HepG2 (cell line): ENCODE data around the gene YY1. TPM values are rescaled to one million over a fixed set of nuclear protein-coding genes. Genes with fewer than 3 reads are reported as not detected.

ENCODE experiments used
- ATAC-seq: fragments of 200-7000 bp; cut with Tn5 transposase; 3 replicates; pipeline ENCODE4 v1.9.1; 2020; ENCODE audit warnings: mild to moderate bottlenecking, moderate library complexity
- BruUV-seq: library from RNA; stranded (reverse); fragments of 400-500 nt; replicated peaks from 2 replicates; lab custom pipeline; 2021; lab: Mats Ljungman, UMichigan
- CTCF ChIA-PET: fragments of 300-600 bp; formaldehyde crosslinking; extraction: SDS; loops from one replicate; lab custom pipeline; 2021; ENCODE audit warnings: low total read pairs, inconsistent platforms, low intra/inter-chr PET ratio; lab: Yijun Ruan, JAX
- POLR2A ChIA-PET: fragments of 350-600 bp; sonication (Branson Sonifier 250); formaldehyde crosslinking; loops from one replicate; lab custom pipeline; 2020; ENCODE audit warnings: antibody characterized with exemption, inconsistent platforms; lab: Yijun Ruan, JAX
- DNase-seq: peaks from one replicate; pipeline ENCODE4 v3.0.0-alpha.2; 2015; ENCODE audit warnings: low spot score
- FAIRE-seq: peaks from 3 replicates; lab custom pipeline; 2011; peaks lifted over from hg19 to GRCh38; lab: Jason Lieb, UNC
- H2AFZ ChIP-seq: one replicate; pipeline ENCODE4 v1.6.1; 2011; ENCODE audit warnings: low read length, inconsistent platforms
- H3K27ac ChIP-seq: fragments of 300-600 bp; 3 replicates; pipeline ENCODE4 v1.8.0; 2011; ENCODE audit warnings: mixed run types, mild to moderate bottlenecking, mixed read lengths, low read length, inconsistent platforms; ENCODE audit not compliant: insufficient read depth; ENCODE audit errors: extremely low read length
- H3K27me3 ChIP-seq, 2 experiments: fragments of 200-600 bp in 1 of 2; 2 replicates in 1 of 2; 3 replicates in 1 of 2; pipeline versions ENCODE4 v1.6.0 to v1.8.0; 2011; ENCODE audit warnings: low read length in 2 of 2, mild to moderate bottlenecking in 2 of 2, moderate library complexity in 2 of 2, inconsistent platforms in 1 of 2; ENCODE audit not compliant: insufficient read depth in 2 of 2, control insufficient read depth in 1 of 2
- H3K36me3 ChIP-seq, 2 experiments: fragments of 200-600 bp in 1 of 2; replicated peaks in 1 of 2; 2 replicates in 1 of 2; 3 replicates in 1 of 2; pipeline versions ENCODE4 v1.5.1 to v1.8.0; 2011; ENCODE audit warnings: low read length in 2 of 2, inconsistent platforms in 1 of 2; ENCODE audit not compliant: insufficient read depth in 2 of 2, control insufficient read depth in 1 of 2
- H3K4me1 ChIP-seq: 2 replicates; pipeline ENCODE4 v1.5.1; 2012; ENCODE audit warnings: low read length, inconsistent platforms; ENCODE audit not compliant: insufficient read depth
- H3K4me2 ChIP-seq: 2 replicates; pipeline ENCODE4 v1.6.0; 2011; ENCODE audit warnings: low read depth, low read length, inconsistent platforms
- H3K4me3 ChIP-seq, 3 experiments: fragments of 200-600 bp in 1 of 3; sonication (generic), shearing (Covaris generic) in 1 of 3; replicated peaks in 1 of 3; 2 replicates each; pipeline ENCODE4 v1.5.1; 2011 to 2016; ENCODE audit warnings: low read length in 3 of 3, inconsistent platforms in 2 of 3, low read depth in 2 of 3, mild to moderate bottlenecking in 2 of 3, control low read depth in 1 of 3, mixed read lengths in 1 of 3; ENCODE audit not compliant: insufficient read depth in 1 of 3
- H3K79me2 ChIP-seq: one replicate; pipeline ENCODE4 v1.6.1; 2011; ENCODE audit warnings: low read length, inconsistent platforms; ENCODE audit not compliant: insufficient read depth
- H3K9ac ChIP-seq: 2 replicates; pipeline ENCODE4 v1.6.0; 2011; ENCODE audit warnings: mild to moderate bottlenecking, low read depth, low read length, inconsistent platforms; ENCODE audit not compliant: insufficient read depth
- H3K9me3 ChIP-seq: 2 replicates; pipeline ENCODE4 v1.5.1; 2012; ENCODE audit warnings: mild to moderate bottlenecking, low read length
- H4K20me1 ChIP-seq: 2 replicates; pipeline ENCODE4 v1.6.0; 2011; ENCODE audit warnings: inconsistent platforms, mild to moderate bottlenecking, low read length, moderate library complexity; ENCODE audit not compliant: insufficient read depth
- ARNT ChIP-seq: fragments of 450-650 bp; IDR thresholded peaks from 2 replicates; pipeline ENCODE4 v1.6.1; 2017
- DMAP1 ChIP-seq: IDR thresholded peaks from 2 replicates; pipeline ENCODE4 v1.6.1; 2016
- GATAD1 ChIP-seq: IDR thresholded peaks from 2 replicates; pipeline ENCODE4 v1.6.1; 2016; ENCODE audit warnings: missing genetic modification reagents, missing compliant biosample characterization
- HNRNPH1 ChIP-seq: fragments of 200-400 bp; formaldehyde crosslinking; optimal IDR thresholded peaks from 2 replicates; pipeline ENCODE3; 2017; ENCODE audit warnings: mild to moderate bottlenecking, low read depth, low read length
- HNRNPL ChIP-seq: fragments of 200-400 bp; formaldehyde crosslinking; IDR thresholded peaks from 2 replicates; pipeline ENCODE4 v1.6.1; 2017; ENCODE audit warnings: mild to moderate bottlenecking, low read depth, low read length
- JDP2 ChIP-seq: sonication (generic); formaldehyde crosslinking; IDR thresholded peaks from 2 replicates; pipeline ENCODE4 v1.8.1; 2022; ENCODE audit warnings: missing genetic modification reagents, borderline replicate concordance
- MAF1 ChIP-seq: sonication (generic); formaldehyde crosslinking; IDR thresholded peaks from 2 replicates; pipeline ENCODE4 v1.5.0; 2020; ENCODE audit warnings: missing genetic modification reagents, borderline replicate concordance
- PHF20 ChIP-seq: sonication (generic); formaldehyde crosslinking; IDR thresholded peaks from 2 replicates; pipeline ENCODE4 v1.5.0; 2020; ENCODE audit warnings: mild to moderate bottlenecking, missing genetic modification reagents
- POLR2A ChIP-seq, 2 experiments: IDR thresholded peaks; 2 replicates each; pipeline ENCODE4 v1.6.1; 2011; ENCODE audit warnings: low read depth in 2 of 2, low read length in 2 of 2, mild to moderate bottlenecking in 1 of 2, moderate library complexity in 1 of 2; ENCODE audit not compliant: insufficient read depth in 1 of 2
- RFXAP ChIP-seq: sonication (generic); formaldehyde crosslinking; IDR thresholded peaks from 2 replicates; pipeline ENCODE4 v1.4.0; 2020; ENCODE audit warnings: missing genetic modification reagents, borderline replicate concordance
- TCF7 ChIP-seq: sonication (generic); IDR thresholded peaks from 2 replicates; pipeline ENCODE4 v1.6.1; 2016; ENCODE audit warnings: antibody characterized with exemption, low read depth
- ZIK1 ChIP-seq: sonication (generic); formaldehyde crosslinking; IDR thresholded peaks from 2 replicates; pipeline ENCODE4 v1.5.0; 2020; ENCODE audit warnings: mild to moderate bottlenecking, low read depth, missing genetic modification reagents, borderline replicate concordance
- ZNF263 ChIP-seq: sonication (generic); formaldehyde crosslinking; IDR thresholded peaks from 2 replicates; pipeline ENCODE4 v1.4.0; 2020; ENCODE audit warnings: missing genetic modification reagents
- WGBS: methylation state at CpG from one replicate; pipeline ENCODE4 v1.1.6; 2017; ENCODE audit warnings: low lambda C conversion rate; 5-methylcytosine and 5-hydroxymethylcytosine counted together
- in situ Hi-C: cut with HindIII; loops from 2 replicates; pipeline ENCODE4 v1.10.0; 2017; ENCODE audit warnings: low pct_unique_long_range_greater_than_20kb; ENCODE audit not compliant: extremely low pct_ligation_motif_present
- intact Hi-C: fragments of 100-400 bp; cut with micrococcal nuclease; formaldehyde crosslinking; loops from one replicate; pipeline ENCODE4 v1.10.0; 2022; ENCODE audit not compliant: unreplicated experiment
- polyA plus RNA-seq, 8 experiments: library from polyadenylated mRNA; depleted of rRNA in 3 of 8; stranded (reverse) in 7 of 8; unstranded in 1 of 8; fragments of >200 nt; fragmentation: Illumina TruSeq in 4 of 8; extraction: Trizol in 4 of 8; gene quantifications; 2 replicates each; pipeline versions ENCODE4 v1.2.1 to v1.2.3, GENCODE V29; 2011 to 2016; ENCODE audit warnings: low read depth in 4 of 8, missing spikeins in 1 of 8, mixed read lengths in 1 of 8; ENCODE audit not compliant: insufficient read depth in 1 of 8
- total RNA-seq, 5 experiments: library from RNA; depleted of rRNA; stranded (reverse); fragments of >200 nt; fragmentation: Illumina TruSeq; extraction: Trizol; gene quantifications; 2 replicates each; pipeline ENCODE4 v1.2.3, GENCODE V29; 2016; ENCODE audit warnings: low read depth in 1 of 5
- TF ChIP-seq, protein P1 (sequence below): sonication (generic); formaldehyde crosslinking; IDR thresholded peaks from 2 replicates; pipeline ENCODE4 v1.5.0; 2020; ENCODE audit warnings: missing genetic modification reagents
- TF ChIP-seq, protein P2 (sequence below): sonication (generic); formaldehyde crosslinking; IDR thresholded peaks from 2 replicates; pipeline ENCODE4 v1.4.0; 2020; ENCODE audit warnings: mild to moderate bottlenecking, missing genetic modification reagents
- TF ChIP-seq, protein P3 (sequence below): sonication (generic); formaldehyde crosslinking; IDR thresholded peaks from 2 replicates; pipeline ENCODE4 v1.4.0; 2020; ENCODE audit warnings: mild to moderate bottlenecking, missing genetic modification reagents
- TF ChIP-seq, protein P4 (sequence below): sonication (generic); formaldehyde crosslinking; IDR thresholded peaks from 2 replicates; pipeline ENCODE4 v1.5.0; 2020; ENCODE audit warnings: mild to moderate bottlenecking, missing genetic modification reagents

The YY1 gene
- total and polyA plus RNA-seq, 2 of the 13 experiments (the other 11 are each of a cell fraction or from before 2014, with no cell fraction given), result 29.4 to 68.1 TPM

DNA sequence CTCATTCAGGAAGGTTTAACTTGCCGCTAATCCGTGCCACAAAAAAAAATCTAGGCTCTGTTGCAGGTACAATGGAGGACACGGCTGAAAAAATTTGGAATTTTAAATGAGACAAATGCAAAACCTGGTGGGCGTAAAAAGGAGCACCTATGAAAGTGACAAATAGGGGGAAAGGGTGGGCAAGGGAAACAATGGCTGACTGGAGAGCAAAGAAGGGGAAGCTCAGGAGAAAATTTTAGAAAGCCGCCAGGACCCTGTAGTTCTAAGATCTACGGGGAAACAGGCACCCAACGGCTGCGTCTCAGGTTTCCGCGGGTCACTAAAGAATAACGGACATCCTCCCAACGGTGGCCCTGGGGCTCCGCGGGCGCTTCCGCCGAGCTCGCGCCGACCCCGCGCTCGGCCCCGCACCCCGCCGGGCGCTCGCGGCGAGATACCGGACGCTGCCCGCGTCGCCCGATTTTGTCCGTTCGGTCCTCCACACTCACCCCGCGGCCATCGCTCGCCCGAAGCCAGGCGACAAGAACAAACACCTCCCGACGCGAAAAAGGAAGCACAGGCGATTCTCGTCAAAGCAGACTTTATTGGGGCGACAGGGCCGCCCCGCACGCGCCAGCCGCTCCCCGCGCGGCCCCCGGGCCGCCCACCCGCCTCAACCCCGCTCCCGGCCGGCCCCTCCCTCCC, 1.1 kb upstream of the YY1 start:
- DNase-seq (peak; percentile 34), ATAC-seq (peak; percentile 23), FAIRE-seq (no peak)
- CTCF ChIA-PET, result no interaction called here
- no peaks in the 10 kb centered on the region for H3K36me3 ChIP-seq
- peaks cover 82% of the 10 kb centered on the region for H3K79me2 ChIP-seq
- intact Hi-C loops, result loop anchor here (2.0 kb wide), 1 partner anchor 15 kb away; no protein-coding TSS in a partner anchor
- H3K4me1 ChIP-seq, result peaks cover 52% of the 10 kb centered on the region
- H3K27ac ChIP-seq, result peak overlapping the region; percentile 96
- no peak overlapping the region for H2AFZ ChIP-seq
- peak overlapping the region; percentile 81 for H3K4me2 ChIP-seq
- 2% methylated on average over 24 of the region's 64 CpGs for WGBS
- peak overlapping the region; percentile 96 for H3K9ac ChIP-seq
- H3K9me3 ChIP-seq, result no peaks in the 10 kb centered on the region
- no peaks in the 10 kb centered on the region; a peak in 1 of 5 replicates for H3K27me3 ChIP-seq
- no TSS peak for BruUV-seq
- peak overlapping the region; percentile 92 to 94 (median 94) for H3K4me3 ChIP-seq
- in situ Hi-C loops, result no loop called here
- peaks cover 41% of the 10 kb centered on the region for H4K20me1 ChIP-seq
- POLR2A ChIA-PET, result interaction anchor here (0.9 to 6.6 kb wide), 3 partner anchors 15 to 33 kb away, joined by 5 to 64 read pairs (median 8); no protein-coding TSS in a partner anchor
- TF ChIP-seq, protein P1, sequence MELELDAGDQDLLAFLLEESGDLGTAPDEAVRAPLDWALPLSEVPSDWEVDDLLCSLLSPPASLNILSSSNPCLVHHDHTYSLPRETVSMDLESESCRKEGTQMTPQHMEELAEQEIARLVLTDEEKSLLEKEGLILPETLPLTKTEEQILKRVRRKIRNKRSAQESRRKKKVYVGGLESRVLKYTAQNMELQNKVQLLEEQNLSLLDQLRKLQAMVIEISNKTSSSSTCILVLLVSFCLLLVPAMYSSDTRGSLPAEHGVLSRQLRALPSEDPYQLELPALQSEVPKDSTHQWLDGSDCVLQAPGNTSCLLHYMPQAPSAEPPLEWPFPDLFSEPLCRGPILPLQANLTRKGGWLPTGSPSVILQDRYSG (CRISPR knock-in tag), result 0 out of 2 replicates have a peak, but pooled peaks have one; percentile 23
- TF ChIP-seq, protein P2, sequence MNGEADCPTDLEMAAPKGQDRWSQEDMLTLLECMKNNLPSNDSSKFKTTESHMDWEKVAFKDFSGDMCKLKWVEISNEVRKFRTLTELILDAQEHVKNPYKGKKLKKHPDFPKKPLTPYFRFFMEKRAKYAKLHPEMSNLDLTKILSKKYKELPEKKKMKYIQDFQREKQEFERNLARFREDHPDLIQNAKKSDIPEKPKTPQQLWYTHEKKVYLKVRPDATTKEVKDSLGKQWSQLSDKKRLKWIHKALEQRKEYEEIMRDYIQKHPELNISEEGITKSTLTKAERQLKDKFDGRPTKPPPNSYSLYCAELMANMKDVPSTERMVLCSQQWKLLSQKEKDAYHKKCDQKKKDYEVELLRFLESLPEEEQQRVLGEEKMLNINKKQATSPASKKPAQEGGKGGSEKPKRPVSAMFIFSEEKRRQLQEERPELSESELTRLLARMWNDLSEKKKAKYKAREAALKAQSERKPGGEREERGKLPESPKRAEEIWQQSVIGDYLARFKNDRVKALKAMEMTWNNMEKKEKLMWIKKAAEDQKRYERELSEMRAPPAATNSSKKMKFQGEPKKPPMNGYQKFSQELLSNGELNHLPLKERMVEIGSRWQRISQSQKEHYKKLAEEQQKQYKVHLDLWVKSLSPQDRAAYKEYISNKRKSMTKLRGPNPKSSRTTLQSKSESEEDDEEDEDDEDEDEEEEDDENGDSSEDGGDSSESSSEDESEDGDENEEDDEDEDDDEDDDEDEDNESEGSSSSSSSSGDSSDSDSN (CRISPR knock-in tag), result peak; percentile 27; the same call in 1 of the 2 replicates
- TF ChIP-seq RFXAP (0 out of 2 replicates have a peak, but pooled peaks have one; percentile 50), GATAD1 (CRISPR knock-in tag) (peak; percentile 86), POLR2A (IDR thresholded peaks at IDR 0.05; ENCODE audit: insufficient read depth in 1 of 2, low read depth in 2 of 2, low read length in 2 of 2) (0 out of 4 replicates have a peak, but pooled peaks have one; percentile 2 to 12), ARNT (no peak), HNRNPL (no peak), JDP2 (CRISPR knock-in tag) (no peak), PHF20 (CRISPR knock-in tag) (peak; percentile 56; the same call in 1 of the 2 replicates), HNRNPH1 (no peak), DMAP1 (peak; percentile 4; the same call in 1 of the 2 replicates), MAF1 (no peak), ZIK1 (CRISPR knock-in tag) (peak; percentile 62; the same call in 1 of the 2 replicates), ZNF263 (CRISPR knock-in tag) (peak; percentile 23; the same call in 1 of the 2 replicates), TCF7 (no peak)
- TF ChIP-seq, protein P3, sequence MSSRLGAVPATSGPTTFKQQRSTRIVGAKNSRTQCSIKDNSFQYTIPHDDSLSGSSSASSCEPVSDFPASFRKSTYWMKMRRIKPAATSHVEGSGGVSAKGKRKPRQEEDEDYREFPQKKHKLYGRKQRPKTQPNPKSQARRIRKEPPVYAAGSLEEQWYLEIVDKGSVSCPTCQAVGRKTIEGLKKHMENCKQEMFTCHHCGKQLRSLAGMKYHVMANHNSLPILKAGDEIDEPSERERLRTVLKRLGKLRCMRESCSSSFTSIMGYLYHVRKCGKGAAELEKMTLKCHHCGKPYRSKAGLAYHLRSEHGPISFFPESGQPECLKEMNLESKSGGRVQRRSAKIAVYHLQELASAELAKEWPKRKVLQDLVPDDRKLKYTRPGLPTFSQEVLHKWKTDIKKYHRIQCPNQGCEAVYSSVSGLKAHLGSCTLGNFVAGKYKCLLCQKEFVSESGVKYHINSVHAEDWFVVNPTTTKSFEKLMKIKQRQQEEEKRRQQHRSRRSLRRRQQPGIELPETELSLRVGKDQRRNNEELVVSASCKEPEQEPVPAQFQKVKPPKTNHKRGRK (CRISPR knock-in tag), result no peak
- TF ChIP-seq, protein P4, sequence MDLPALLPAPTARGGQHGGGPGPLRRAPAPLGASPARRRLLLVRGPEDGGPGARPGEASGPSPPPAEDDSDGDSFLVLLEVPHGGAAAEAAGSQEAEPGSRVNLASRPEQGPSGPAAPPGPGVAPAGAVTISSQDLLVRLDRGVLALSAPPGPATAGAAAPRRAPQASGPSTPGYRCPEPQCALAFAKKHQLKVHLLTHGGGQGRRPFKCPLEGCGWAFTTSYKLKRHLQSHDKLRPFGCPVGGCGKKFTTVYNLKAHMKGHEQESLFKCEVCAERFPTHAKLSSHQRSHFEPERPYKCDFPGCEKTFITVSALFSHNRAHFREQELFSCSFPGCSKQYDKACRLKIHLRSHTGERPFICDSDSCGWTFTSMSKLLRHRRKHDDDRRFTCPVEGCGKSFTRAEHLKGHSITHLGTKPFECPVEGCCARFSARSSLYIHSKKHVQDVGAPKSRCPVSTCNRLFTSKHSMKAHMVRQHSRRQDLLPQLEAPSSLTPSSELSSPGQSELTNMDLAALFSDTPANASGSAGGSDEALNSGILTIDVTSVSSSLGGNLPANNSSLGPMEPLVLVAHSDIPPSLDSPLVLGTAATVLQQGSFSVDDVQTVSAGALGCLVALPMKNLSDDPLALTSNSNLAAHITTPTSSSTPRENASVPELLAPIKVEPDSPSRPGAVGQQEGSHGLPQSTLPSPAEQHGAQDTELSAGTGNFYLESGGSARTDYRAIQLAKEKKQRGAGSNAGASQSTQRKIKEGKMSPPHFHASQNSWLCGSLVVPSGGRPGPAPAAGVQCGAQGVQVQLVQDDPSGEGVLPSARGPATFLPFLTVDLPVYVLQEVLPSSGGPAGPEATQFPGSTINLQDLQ (CRISPR knock-in tag), result no peak
